ENCODE measurements around the gene ELF1. TPM values are rescaled to one million over a fixed set of nuclear protein-coding genes. Genes with fewer than 3 reads are reported as not detected.

The ELF1 gene
- total RNA-seq, 1 experiment from 2014 or later: 36.0 TPM

GRCh38 chr13:40970803-40971202 lies 48.3 kb downstream of the ELF1 start:
- H2AFZ ChIP-seq: no peak overlapping the region
- peaks cover 16% of the 10 kb centered on the region; the same call in 1 of the 2 replicates for H4K20me1 ChIP-seq (ENCODE audit: insufficient read depth)
- H3K36me3 ChIP-seq (ENCODE audit: low read depth): no peaks in the 10 kb centered on the region
- no peaks in the 10 kb centered on the region for H3K9me2 ChIP-seq (ENCODE audit: insufficient read depth)
- no peak overlapping the region for H3K4me3 ChIP-seq
- H3K4me2 ChIP-seq: no peak overlapping the region
- CTCF ChIA-PET: no interaction called here
- TF ChIP-seq CTCF (conservative IDR thresholded peaks at IDR 0.05) (no peak), EZH2 (IDR thresholded peaks at IDR 0.05; ENCODE audit: low read depth) (no peak)
- no peaks in the 10 kb centered on the region for H3K27me3 ChIP-seq (ENCODE audit: insufficient read depth, low read depth)
- no peaks in the 10 kb centered on the region; the same call in 1 of the 2 replicates for H3F3A ChIP-seq (ENCODE audit: insufficient read depth, low read depth)
- no TSS peak for BruUV-seq (replicated peaks)
- H3K27ac ChIP-seq: no peak overlapping the region
- POLR2A ChIA-PET (ENCODE audit: unreplicated experiment): no interaction called here
- intact Hi-C loops (cut with micrococcal nuclease; ENCODE audit: unreplicated experiment): no loop called here
- H3K79me2 ChIP-seq (ENCODE audit: low read depth): peaks cover 98% of the 10 kb centered on the region
- DNase-seq: no peak
- peaks cover 17% of the 10 kb centered on the region for H3K4me1 ChIP-seq (replicated peaks; ENCODE audit: insufficient read depth)
- H3K9me3 ChIP-seq (ENCODE audit: insufficient read depth, low read depth): no peaks in the 10 kb centered on the region

GRCh38 chr13:40969169-40969901 lies 49.8 kb downstream of the ELF1 start:
- TF ChIP-seq CTCF (conservative IDR thresholded peaks at IDR 0.05): no peak
- TF ChIP-seq EZH2 (IDR thresholded peaks at IDR 0.05; ENCODE audit: low read depth): no peak
- Histone ChIP-seq H3K27me3 (ENCODE audit: insufficient read depth, low read depth) (no peaks in the 10 kb centered on the region), H3K4me1 (replicated peaks; ENCODE audit: insufficient read depth) (peaks cover 3% of the 10 kb centered on the region; the same call in 1 of the 2 replicates)

DNA sequence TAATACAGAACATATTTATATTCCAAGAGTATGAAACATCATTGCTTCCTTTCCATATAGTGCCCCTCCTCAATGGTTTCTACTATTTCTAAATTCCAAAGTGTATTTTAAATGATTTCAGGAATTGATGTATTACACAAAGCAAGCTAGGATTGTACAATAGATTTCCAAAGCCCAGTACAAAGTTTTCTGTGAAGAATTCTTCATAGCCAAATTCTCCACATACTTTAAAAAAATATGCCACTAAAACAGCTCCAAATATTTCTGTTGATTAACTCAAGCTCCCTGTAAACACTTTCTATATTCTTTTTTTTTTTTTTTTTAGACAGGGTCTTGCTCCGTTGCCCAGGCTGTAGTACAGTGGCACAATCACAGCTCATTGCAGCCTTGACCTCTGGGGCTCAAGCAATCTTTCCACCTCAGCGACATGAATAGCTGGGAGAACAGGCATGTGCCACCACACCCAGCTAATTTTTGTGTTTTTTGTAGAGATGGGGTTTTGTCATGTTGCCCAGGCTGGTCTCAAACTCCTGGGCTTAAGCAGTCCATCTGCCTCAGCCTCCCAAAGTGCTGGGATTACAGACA lies 50.6 kb downstream of the ELF1 start:
- TF ChIP-seq EZH2 (IDR thresholded peaks at IDR 0.05; ENCODE audit: low read depth) (no peak), CTCF (conservative IDR thresholded peaks at IDR 0.05) (no peak)
- no peak for DNase-seq
- Histone ChIP-seq H3K4me2 (no peak overlapping the region), H3K27me3 (ENCODE audit: insufficient read depth, low read depth) (no peaks in the 10 kb centered on the region), H3K9me3 (ENCODE audit: insufficient read depth, low read depth) (no peaks in the 10 kb centered on the region), H3K27ac (no peak overlapping the region), H3F3A (ENCODE audit: insufficient read depth, low read depth) (peaks cover 10% of the 10 kb centered on the region; the same call in 1 of the 2 replicates), H3K36me3 (ENCODE audit: low read depth) (no peaks in the 10 kb centered on the region), H3K9me2 (ENCODE audit: insufficient read depth) (no peaks in the 10 kb centered on the region), H3K4me3 (no peak overlapping the region), H4K20me1 (ENCODE audit: insufficient read depth) (peaks cover 16% of the 10 kb centered on the region; the same call in 1 of the 2 replicates), H2AFZ (no peak overlapping the region), H3K79me2 (ENCODE audit: low read depth) (peaks cover 98% of the 10 kb centered on the region), H3K4me1 (replicated peaks; ENCODE audit: insufficient read depth) (0 out of 2 replicates have a peak, but pooled peaks cover 9% of the 10 kb centered on the region)
- BruUV-seq (replicated peaks): no TSS peak
- intact Hi-C loops (cut with micrococcal nuclease; ENCODE audit: unreplicated experiment): loop anchor here (10.0 kb wide), 1 partner anchor 46 kb away; the partner anchor contains the start of gene ELF1
- POLR2A ChIA-PET (ENCODE audit: unreplicated experiment): no interaction called here
- CTCF ChIA-PET: interaction anchor here (0.6 kb wide), 2 partner anchors 80 to 227 kb away, joined by 3 to 4 read pairs; no protein-coding TSS in a partner anchor

More at GRCh38 chr13:40969169-40969901, 49.8 kb downstream of the ELF1 start:
- Histone ChIP-seq H3K4me3 (no peak overlapping the region), H3K9me2 (ENCODE audit: insufficient read depth) (no peaks in the 10 kb centered on the region), H3K4me2 (no peak overlapping the region), H3K79me2 (ENCODE audit: low read depth) (peaks cover 98% of the 10 kb centered on the region), H4K20me1 (ENCODE audit: insufficient read depth) (peaks cover 16% of the 10 kb centered on the region; the same call in 1 of the 2 replicates), H3F3A (ENCODE audit: insufficient read depth, low read depth) (peaks cover 4% of the 10 kb centered on the region; the same call in 1 of the 2 replicates), H3K27ac (no peak overlapping the region), H3K36me3 (ENCODE audit: low read depth) (no peaks in the 10 kb centered on the region), H3K9me3 (ENCODE audit: insufficient read depth, low read depth) (no peaks in the 10 kb centered on the region), H2AFZ (no peak overlapping the region)
- ChIA-PET POLR2A (ENCODE audit: unreplicated experiment) (no interaction called here), CTCF (interaction anchor here (0.5 kb wide), 1 partner anchor 34 kb away, joined by 4 read pairs; no protein-coding TSS in a partner anchor)
- no peak for DNase-seq
- no TSS peak for BruUV-seq (replicated peaks)
- intact Hi-C loops (cut with micrococcal nuclease; ENCODE audit: unreplicated experiment): loop anchor here (10.0 kb wide), 1 partner anchor 45 kb away; the partner anchor contains the start of gene ELF1

All from PC-9 (cell line).